C4-2B (cell line): ENCODE data around the gene SLIT3.

ENCODE experiments used
- H3K27ac ChIP-seq: fragments of 450-650 bp; 2 replicates; pipeline ENCODE4 v1.5.1; 2017
- ZFX ChIP-seq: fragments of 450-650 bp; IDR thresholded peaks from 2 replicates; pipeline ENCODE4 v1.6.1; 2017
- TF ChIP-seq, protein P1 (sequence below): fragments of 450-650 bp; conservative IDR thresholded peaks from 2 replicates; pipeline ENCODE4 v1.5.1; 2017; ENCODE audit warnings: mild to moderate bottlenecking

The SLIT3 gene

DNA sequence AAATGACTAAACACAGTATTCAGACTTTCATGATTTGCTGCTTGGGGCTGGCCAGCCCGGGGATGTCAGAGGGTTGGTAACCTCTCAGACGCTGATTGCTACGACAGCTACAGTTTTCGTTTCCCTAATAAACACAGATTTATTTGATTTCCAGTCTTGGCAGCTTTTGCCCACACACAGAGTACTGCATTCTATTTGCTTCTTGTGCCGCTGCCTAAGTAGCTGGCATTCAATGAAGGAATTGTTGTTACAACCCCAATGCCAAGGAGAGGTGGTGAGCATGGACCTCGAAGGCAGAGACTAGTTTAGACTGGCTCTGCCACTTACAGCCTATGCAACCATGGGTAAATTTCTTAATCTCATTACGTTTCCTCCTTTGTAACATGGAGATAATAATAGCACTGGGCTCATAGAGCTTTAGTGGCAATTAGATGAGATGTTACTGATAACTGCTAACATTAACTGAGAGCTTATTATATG, 474.7 kb downstream of the SLIT3 start:
- TF ChIP-seq, protein P1, sequence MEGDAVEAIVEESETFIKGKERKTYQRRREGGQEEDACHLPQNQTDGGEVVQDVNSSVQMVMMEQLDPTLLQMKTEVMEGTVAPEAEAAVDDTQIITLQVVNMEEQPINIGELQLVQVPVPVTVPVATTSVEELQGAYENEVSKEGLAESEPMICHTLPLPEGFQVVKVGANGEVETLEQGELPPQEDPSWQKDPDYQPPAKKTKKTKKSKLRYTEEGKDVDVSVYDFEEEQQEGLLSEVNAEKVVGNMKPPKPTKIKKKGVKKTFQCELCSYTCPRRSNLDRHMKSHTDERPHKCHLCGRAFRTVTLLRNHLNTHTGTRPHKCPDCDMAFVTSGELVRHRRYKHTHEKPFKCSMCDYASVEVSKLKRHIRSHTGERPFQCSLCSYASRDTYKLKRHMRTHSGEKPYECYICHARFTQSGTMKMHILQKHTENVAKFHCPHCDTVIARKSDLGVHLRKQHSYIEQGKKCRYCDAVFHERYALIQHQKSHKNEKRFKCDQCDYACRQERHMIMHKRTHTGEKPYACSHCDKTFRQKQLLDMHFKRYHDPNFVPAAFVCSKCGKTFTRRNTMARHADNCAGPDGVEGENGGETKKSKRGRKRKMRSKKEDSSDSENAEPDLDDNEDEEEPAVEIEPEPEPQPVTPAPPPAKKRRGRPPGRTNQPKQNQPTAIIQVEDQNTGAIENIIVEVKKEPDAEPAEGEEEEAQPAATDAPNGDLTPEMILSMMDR = no peak
- TF ChIP-seq ZFX = no peak
- no peak overlapping the region for H3K27ac ChIP-seq

DNA sequence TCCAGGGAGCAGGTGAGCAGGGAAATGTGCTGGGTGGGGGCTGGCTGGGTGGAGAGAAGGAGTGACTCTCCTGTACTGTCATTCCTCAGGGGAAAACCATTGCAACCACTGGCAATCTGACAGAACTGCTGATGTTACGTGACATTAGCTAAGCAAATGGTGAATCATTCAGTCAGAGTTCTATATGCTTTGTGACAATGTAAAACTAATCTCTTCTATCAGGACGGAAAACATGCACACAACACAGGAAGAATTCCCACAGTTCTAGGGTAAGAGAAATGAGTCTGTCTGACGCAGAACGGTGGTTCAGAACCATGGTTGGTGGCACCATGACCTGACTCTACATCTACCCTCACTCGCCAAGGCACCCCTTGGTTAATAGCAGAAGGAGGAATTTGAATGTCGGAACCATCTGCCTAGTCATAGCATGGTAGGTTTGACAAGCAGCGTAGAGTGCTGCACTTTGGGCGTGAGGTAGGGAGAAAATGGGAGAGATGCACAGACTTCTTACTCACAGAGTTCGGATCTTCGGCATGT, 478.1 kb downstream of the SLIT3 start:
- no peak overlapping the region for H3K27ac ChIP-seq
- TF ChIP-seq ZFX = no peak
- TF ChIP-seq, protein P1 = no peak

DNA sequence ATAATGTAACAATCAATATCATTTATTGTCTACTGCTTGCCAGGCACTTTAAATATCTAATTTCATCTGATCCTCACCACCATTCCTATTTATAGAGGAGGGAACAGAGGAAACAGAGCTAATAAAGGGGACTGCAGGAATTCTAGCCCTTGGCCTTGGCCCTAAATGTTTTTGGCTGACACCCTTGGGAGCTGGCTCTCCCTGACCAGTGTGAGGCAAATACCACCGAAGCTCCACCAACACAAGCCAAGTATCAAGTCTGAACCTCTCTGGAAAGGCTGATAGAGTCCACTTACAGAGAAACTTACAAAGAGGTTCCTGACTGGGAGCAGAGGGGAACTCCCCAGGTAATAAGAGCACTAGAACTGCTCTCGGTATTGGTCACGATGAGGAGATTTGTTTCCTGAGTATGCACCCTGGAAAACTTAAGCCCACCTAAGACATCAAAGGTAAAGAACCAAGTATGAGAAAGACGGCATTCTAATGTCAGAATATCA, 478.6 kb downstream of the SLIT3 start:
- no peak overlapping the region for H3K27ac ChIP-seq
- TF ChIP-seq, protein P1 = no peak
- no peak for TF ChIP-seq ZFX

DNA sequence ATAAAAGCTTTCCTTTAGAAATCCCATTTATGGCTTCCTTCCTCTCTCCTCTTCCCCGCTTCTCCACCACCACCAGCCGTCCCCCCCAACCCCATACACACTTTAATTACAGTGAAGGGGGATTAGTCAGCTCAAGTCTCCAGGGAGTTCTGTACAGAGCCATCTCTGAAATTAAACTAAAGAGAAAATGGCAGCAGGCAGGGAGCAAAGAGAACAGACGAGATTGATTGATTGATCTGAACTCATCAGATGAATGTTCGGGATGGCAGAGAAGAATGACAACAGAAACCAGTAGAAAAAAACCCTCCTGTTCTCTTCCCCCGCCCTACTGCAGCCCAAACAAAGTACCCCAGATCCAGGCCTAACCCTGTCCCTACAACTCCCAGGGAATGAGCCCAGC, 480.1 kb downstream of the SLIT3 start:
- H3K27ac ChIP-seq = no peak overlapping the region
- TF ChIP-seq ZFX = no peak
- TF ChIP-seq, protein P1 = no peak

DNA sequence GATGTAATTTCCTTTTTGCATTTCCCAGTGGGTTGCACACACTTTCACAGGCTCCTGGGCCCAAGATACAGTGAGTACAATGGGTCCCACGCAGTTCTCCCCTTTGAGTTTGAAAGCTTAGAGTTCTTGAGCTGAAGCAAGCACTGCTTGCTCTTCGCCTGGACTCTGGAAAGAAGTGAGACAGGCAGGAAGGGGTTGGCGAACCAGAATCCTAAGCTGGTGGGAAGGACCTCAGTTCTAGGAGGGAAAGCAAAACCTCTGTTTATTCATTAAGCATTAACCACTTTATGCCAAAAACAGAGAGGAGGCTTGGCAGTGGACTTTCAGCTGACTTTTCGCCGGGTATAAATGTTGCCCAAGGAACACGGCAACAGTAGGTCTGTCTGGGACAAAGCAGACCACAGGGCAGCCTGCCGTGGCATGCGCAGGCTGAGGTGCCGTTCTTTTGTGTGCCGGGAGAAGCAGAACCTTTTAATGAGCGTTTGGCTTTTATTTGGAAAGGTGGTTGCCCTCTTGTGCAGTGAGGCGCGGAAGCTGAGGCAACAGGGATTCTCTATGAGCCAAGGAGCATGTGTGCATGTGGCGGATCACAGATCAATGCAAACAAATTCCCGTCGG, 481.8 kb downstream of the SLIT3 start:
- no peak overlapping the region for H3K27ac ChIP-seq
- TF ChIP-seq, protein P1 = no peak
- TF ChIP-seq ZFX = no peak

DNA sequence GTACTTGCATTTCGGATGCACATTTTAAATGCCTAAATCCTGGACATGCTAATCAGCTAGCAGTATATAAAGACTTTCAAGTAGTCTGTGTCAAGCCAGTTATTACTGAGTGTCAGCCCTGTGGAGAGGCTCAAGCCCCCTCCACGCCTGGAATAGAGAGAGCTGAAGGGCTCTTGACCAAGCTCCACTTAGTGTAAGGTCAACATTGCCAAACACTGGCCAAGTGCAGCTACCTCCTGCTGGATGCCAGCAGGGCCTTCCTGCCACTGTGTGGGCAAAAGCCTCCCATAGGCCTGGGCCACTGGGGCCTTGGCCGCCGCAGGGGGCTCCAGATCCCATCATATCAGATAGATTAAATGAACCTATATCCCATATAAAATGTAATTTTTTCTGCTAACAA, 482.4 kb downstream of the SLIT3 start:
- no peak overlapping the region for H3K27ac ChIP-seq
- TF ChIP-seq ZFX = no peak
- TF ChIP-seq, protein P1 = no peak

DNA sequence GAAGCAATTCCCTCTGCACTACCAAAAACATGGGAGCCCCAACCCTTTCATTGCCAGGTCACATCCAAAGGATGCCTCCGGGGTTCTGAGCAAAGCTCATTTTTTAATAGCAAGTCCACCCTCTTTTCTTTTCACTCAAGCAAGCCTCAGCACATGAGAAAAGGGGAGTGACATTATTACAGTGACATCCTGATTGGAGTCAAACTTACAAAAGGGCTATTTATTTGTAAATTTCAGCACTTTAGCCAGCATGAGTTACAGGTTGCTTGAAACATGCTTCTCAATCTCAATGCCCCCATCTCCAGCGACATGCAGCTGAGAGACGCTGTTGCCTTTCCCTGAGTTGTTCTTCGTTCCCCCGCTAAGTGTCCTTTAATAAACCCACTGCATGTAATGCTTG, 483.3 kb downstream of the SLIT3 start:
- TF ChIP-seq, protein P1 = no peak
- TF ChIP-seq ZFX = no peak
- H3K27ac ChIP-seq = no peak overlapping the region
